ENCODE data around the gene CAND2. TPM values are rescaled to one million over a fixed set of nuclear protein-coding genes. Genes with fewer than 3 reads are reported as not detected.

The CAND2 gene
- polyA plus RNA-seq, 1 donor from 2014 or later, result 17.3 TPM

GRCh38 chr3:12751571-12751970, 44.9 kb upstream of the CAND2 start:
- Histone ChIP-seq H3K9me3 (ENCODE audit: low read length) (no peaks in the 10 kb centered on the region), H3K79me2 (replicated peaks; ENCODE audit: insufficient read depth, low read length) (no peaks in the 10 kb centered on the region), H3K9ac (ENCODE audit: low read length) (no peak overlapping the region), H2AFZ (ENCODE audit: low read depth, low read length) (no peak overlapping the region), H3F3A (ENCODE audit: insufficient read depth, low read length, poor library complexity, severe bottlenecking) (no peaks in the 10 kb centered on the region), H3K27me3 (ENCODE audit: insufficient read depth, low read depth, low read length) (no peaks in the 10 kb centered on the region), H4K20me1 (ENCODE audit: insufficient read depth) (no peaks in the 10 kb centered on the region), H3K27ac (ENCODE audit: low read length) (no peak overlapping the region), H3K4me2 (ENCODE audit: low read length) (no peak overlapping the region), H3K9me2 (ENCODE audit: insufficient read depth, low read length) (no peaks in the 10 kb centered on the region), H3K4me3 (ENCODE audit: low read length) (no peak overlapping the region), H3K36me3 (ENCODE audit: insufficient read depth, low read length) (no peaks in the 10 kb centered on the region)
- no peak for TF ChIP-seq POLR2AphosphoS5 (IDR thresholded peaks at IDR 0.05)
- no peak for TF ChIP-seq REST (IDR thresholded peaks at IDR 0.05; ENCODE audit: borderline replicate concordance)
- no peak for TF ChIP-seq TAF1 (IDR thresholded peaks at IDR 0.05; ENCODE audit: low read depth)
- no peak for TF ChIP-seq EP300 (conservative IDR thresholded peaks at IDR 0.05; ENCODE audit: poor library complexity, severe bottlenecking)
- no peak for TF ChIP-seq EZH2 (IDR thresholded peaks at IDR 0.05; ENCODE audit: borderline replicate concordance, insufficient read depth, low read length, poor library complexity, severe bottlenecking)
- TF ChIP-seq CTCF (IDR thresholded peaks at IDR 0.05; ENCODE audit: poor library complexity, severe bottlenecking), result no peak
- TF ChIP-seq MXI1 (conservative IDR thresholded peaks at IDR 0.05; ENCODE audit: poor library complexity, severe bottlenecking), result no peak
- TF ChIP-seq SMC3 (conservative IDR thresholded peaks at IDR 0.05; ENCODE audit: poor library complexity), result no peak
- no peak for TF ChIP-seq RAD21 (conservative IDR thresholded peaks at IDR 0.05)

- no peak overlapping the region for H3K27ac ChIP-seq (ENCODE audit: low read length)
- no peaks in the 10 kb centered on the region for H3F3A ChIP-seq (ENCODE audit: insufficient read depth, low read length, poor library complexity, severe bottlenecking)
- no peak overlapping the region for H3K9ac ChIP-seq (ENCODE audit: low read length)
- no peaks in the 10 kb centered on the region for H3K79me2 ChIP-seq (replicated peaks; ENCODE audit: insufficient read depth, low read length)
- H3K4me3 ChIP-seq (ENCODE audit: low read length), result no peak overlapping the region
- TF ChIP-seq EP300 (conservative IDR thresholded peaks at IDR 0.05; ENCODE audit: poor library complexity, severe bottlenecking) (no peak), REST (IDR thresholded peaks at IDR 0.05; ENCODE audit: borderline replicate concordance) (no peak), RAD21 (conservative IDR thresholded peaks at IDR 0.05) (no peak), POLR2AphosphoS5 (IDR thresholded peaks at IDR 0.05) (no peak), TAF1 (IDR thresholded peaks at IDR 0.05; ENCODE audit: low read depth) (no peak), SMC3 (conservative IDR thresholded peaks at IDR 0.05; ENCODE audit: poor library complexity) (no peak), EZH2 (IDR thresholded peaks at IDR 0.05; ENCODE audit: borderline replicate concordance, insufficient read depth, low read length, poor library complexity, severe bottlenecking) (no peak)
- no peaks in the 10 kb centered on the region for H4K20me1 ChIP-seq (ENCODE audit: insufficient read depth)
- no peaks in the 10 kb centered on the region for H3K9me3 ChIP-seq (ENCODE audit: low read length)
- H3K36me3 ChIP-seq (ENCODE audit: insufficient read depth, low read length), result no peaks in the 10 kb centered on the region
- no peaks in the 10 kb centered on the region for H3K9me2 ChIP-seq (ENCODE audit: insufficient read depth, low read length)
- no peak overlapping the region for H2AFZ ChIP-seq (ENCODE audit: low read depth, low read length)
- no peak overlapping the region for H3K4me2 ChIP-seq (ENCODE audit: low read length)
- no peaks in the 10 kb centered on the region for H3K27me3 ChIP-seq (ENCODE audit: insufficient read depth, low read depth, low read length)
Observed at GRCh38 chr3:12752102-12752501, 44.4 kb upstream of the CAND2 start.

Data from neural cell (in vitro differentiated cells).